IMR-90 (cell line): ENCODE results near the gene ASTN2. TPM values are rescaled to one million over a fixed set of nuclear protein-coding genes. Genes with fewer than 3 reads are reported as not detected.

ENCODE experiments used
- ATAC-seq: fragments of 200-7000 bp; cut with Tn5 transposase; 2 replicates; pipeline ENCODE4 v1.9.1; 2020; ENCODE audit warnings: low read depth, mild to moderate bottlenecking, moderate library complexity
- BruUV-seq: library from RNA; stranded (reverse); fragments of 400-500 nt; replicated peaks from 2 replicates; lab custom pipeline; 2021; lab: Mats Ljungman, UMichigan
- CTCF ChIA-PET: fragments of 300-600 bp; formaldehyde crosslinking; extraction: SDS; loops from one replicate; lab custom pipeline; 2021; ENCODE audit warnings: antibody characterized with exemption; lab: Yijun Ruan, JAX
- POLR2A ChIA-PET: fragments of 300-600 bp; sonication (Branson Sonifier 250); formaldehyde crosslinking; loops from one replicate; lab custom pipeline; 2022; ENCODE audit warnings: antibody characterized with exemption; ENCODE audit not compliant: unreplicated experiment; lab: Charles Lee
- DNase-seq: peaks from one replicate; pipeline ENCODE4 v3.0.0; 2013
- H2AFZ ChIP-seq: replicated peaks from 2 replicates; pipeline ENCODE3; 2013; ENCODE audit warnings: low read length, mild to moderate bottlenecking; ENCODE audit not compliant: poor library complexity
- H2AK5ac ChIP-seq: 2 replicates; pipeline ENCODE4 v1.6.1; 2013; ENCODE audit warnings: low read depth, low read length, inconsistent platforms
- H2AK9ac ChIP-seq: replicated peaks from 2 replicates; pipeline ENCODE3; 2013; ENCODE audit warnings: mild to moderate bottlenecking, low read depth, low read length, moderate library complexity; ENCODE audit not compliant: poor library complexity
- H2BK120ac ChIP-seq: 2 replicates; pipeline ENCODE4 v1.6.1; 2013; ENCODE audit warnings: low read depth, low read length, inconsistent platforms
- H2BK15ac ChIP-seq: 3 replicates; pipeline ENCODE4 v1.6.1; 2013; ENCODE audit warnings: low read depth, low read length, inconsistent platforms
- H2BK20ac ChIP-seq: 2 replicates; pipeline ENCODE4 v1.6.1; 2013; ENCODE audit warnings: low read depth, mild to moderate bottlenecking, inconsistent platforms, low read length, moderate library complexity
- H2BK5ac ChIP-seq: 2 replicates; pipeline ENCODE4 v1.6.1; 2013; ENCODE audit warnings: mild to moderate bottlenecking, low read depth, low read length, inconsistent platforms; ENCODE audit not compliant: poor library complexity, severe bottlenecking
- H3K14ac ChIP-seq: replicated peaks from 2 replicates; pipeline ENCODE4 v1.6.1; 2013; ENCODE audit warnings: low read depth, low read length, inconsistent platforms
- H3K18ac ChIP-seq: 2 replicates; pipeline ENCODE4 v1.6.1; 2013; ENCODE audit warnings: low read depth, low read length, control low read depth
- H3K23ac ChIP-seq: 2 replicates; pipeline ENCODE4 v1.6.1; 2013; ENCODE audit warnings: low read depth, low read length, inconsistent platforms
- H3K27ac ChIP-seq: 2 replicates; pipeline ENCODE4 v1.5.1; 2013; ENCODE audit warnings: mild to moderate bottlenecking, control low read depth, low read length; ENCODE audit not compliant: insufficient read depth
- H3K27me3 ChIP-seq: 2 replicates; pipeline ENCODE4 v1.6.1; 2013; ENCODE audit warnings: low read length; ENCODE audit not compliant: control insufficient read depth, insufficient read depth
- H3K36me3 ChIP-seq: 2 replicates; pipeline ENCODE4 v1.6.1; 2013; ENCODE audit warnings: low read length, mixed read lengths; ENCODE audit not compliant: control insufficient read depth, insufficient read depth
- H3K4ac ChIP-seq: 2 replicates; pipeline ENCODE4 v1.6.1; 2013; ENCODE audit warnings: low read depth, low read length, inconsistent platforms
- H3K4me1 ChIP-seq: 2 replicates; pipeline ENCODE4 v1.6.1; 2013; ENCODE audit warnings: low read length, mixed read lengths; ENCODE audit not compliant: control insufficient read depth, insufficient read depth
- H3K4me2 ChIP-seq: 2 replicates; pipeline ENCODE4 v1.6.1; 2013; ENCODE audit warnings: low read depth, mild to moderate bottlenecking, control low read depth, low read length, moderate library complexity
- H3K4me3 ChIP-seq: 2 replicates; pipeline ENCODE4 v1.5.1; 2013; ENCODE audit warnings: low read depth, mild to moderate bottlenecking, control low read depth, low read length, moderate library complexity; ENCODE audit not compliant: insufficient read depth
- H3K56ac ChIP-seq: 2 replicates; pipeline ENCODE4 v1.6.1; 2013; ENCODE audit warnings: low read length, inconsistent platforms; ENCODE audit not compliant: insufficient read depth; ENCODE audit errors: extremely low read depth
- H3K79me1 ChIP-seq, 2 experiments: 2 replicates each; pipeline ENCODE4 v1.6.1; 2013; ENCODE audit warnings: low read length in 2 of 2, inconsistent platforms in 1 of 2, low read depth in 1 of 2
- H3K9ac ChIP-seq: 2 replicates; pipeline ENCODE4 v1.6.1; 2013; ENCODE audit warnings: low read depth, low read length, control low read depth
- H3K9me1 ChIP-seq: 2 replicates; pipeline ENCODE4 v1.6.1; 2013; ENCODE audit warnings: low read length, inconsistent platforms; ENCODE audit not compliant: insufficient read depth
- H3K9me3 ChIP-seq: 2 replicates; pipeline ENCODE4 v1.6.1; 2013; ENCODE audit warnings: low read length; ENCODE audit not compliant: control insufficient read depth, insufficient read depth
- H4K20me1 ChIP-seq: 2 replicates; pipeline ENCODE4 v1.6.1; 2013; ENCODE audit warnings: low read length, inconsistent platforms; ENCODE audit not compliant: insufficient read depth
- H4K5ac ChIP-seq: 2 replicates; pipeline ENCODE4 v1.6.1; 2013; ENCODE audit warnings: mild to moderate bottlenecking, low read depth, low read length, control low read depth
- H4K8ac ChIP-seq, 2 experiments: 2 replicates each; pipeline ENCODE4 v1.6.1; 2013; ENCODE audit warnings: low read depth in 2 of 2, low read length in 2 of 2, control low read depth in 1 of 2, inconsistent platforms in 1 of 2
- H4K91ac ChIP-seq: 2 replicates; pipeline ENCODE4 v1.6.1; 2013; ENCODE audit warnings: low read depth, low read length, inconsistent platforms; ENCODE audit not compliant: insufficient read depth
- CTCF ChIP-seq: conservative IDR thresholded peaks from 2 replicates; pipeline ENCODE4 v1.5.1; 2012; ENCODE audit warnings: mild to moderate bottlenecking, low read depth, low read length, improper control_type of control experiment
- FOS ChIP-seq: fragments of 150-350 bp; IDR thresholded peaks from 2 replicates; pipeline ENCODE4 v1.6.1; 2016; ENCODE audit warnings: low read depth, low read length
- WGBS, 2 experiments: methylation state at CpG; one replicate each; pipeline versions ENCODE4 v1.1.5 to v1.1.7; 2013; ENCODE audit warnings: missing lambda C conversion rate in 2 of 2; ENCODE audit not compliant: insufficient read length in 1 of 2; ENCODE audit errors: extremely low coverage in 2 of 2; 5-methylcytosine and 5-hydroxymethylcytosine counted together
- dilution Hi-C: fragments of 300-500 bp; cut with HindIII; formaldehyde crosslinking; loops from one replicate; pipeline ENCODE4 v1.14.3; 2018; ENCODE audit warnings: low sequenced_read_pairs; ENCODE audit not compliant: unreplicated experiment
- in situ Hi-C: fragments of 300-500 bp; cut with MboI; formaldehyde crosslinking; loops from 3 replicates; pipeline ENCODE4 v1.14.3; 2019; ENCODE audit warnings: low sequenced_read_pairs, inconsistent platforms, mixed read lengths
- intact Hi-C: fragments of 100-400 bp; cut with micrococcal nuclease; formaldehyde crosslinking; loops from 2 replicates; pipeline ENCODE4 v1.10.0; 2022
- polyA plus RNA-seq, 3 experiments: library from polyadenylated mRNA; depleted of rRNA; stranded (reverse); fragments of >200 nt; gene quantifications; 2 replicates each; pipeline ENCODE4 v1.2.3, GENCODE V29; 2012; ENCODE audit warnings: low replicate concordance in 1 of 3
- total RNA-seq: library from RNA; depleted of rRNA; stranded (reverse); fragments of >200 nt; gene quantifications from 2 replicates; pipeline ENCODE4 v1.2.3, GENCODE V29; 2012
- TF ChIP-seq, protein P1 (sequence below): fragments of 150-350 bp; IDR thresholded peaks from 2 replicates; pipeline ENCODE4 v1.6.1; 2017; ENCODE audit warnings: mild to moderate bottlenecking, antibody characterized with exemption, low read length, low read depth

Gene ASTN2
- total and polyA plus RNA-seq, 2 of the 4 experiments (the other 2 are of a cell fraction) = 3.8 to 6.8 TPM

GRCh38 chr9:117180896-117181445 is 233.9 kb downstream of the ASTN2 start:
- Histone ChIP-seq H3K9ac (no peak overlapping the region), H4K5ac (no peak overlapping the region), H2BK20ac (no peak overlapping the region), H3K27me3 (no peaks in the 10 kb centered on the region), H3K36me3 (no peaks in the 10 kb centered on the region), H3K23ac (no peak overlapping the region), H3K9me1 (no peaks in the 10 kb centered on the region), H2BK15ac (no peak overlapping the region), H3K18ac (no peak overlapping the region), H3K56ac (no peak overlapping the region), H2BK120ac (no peak overlapping the region), H3K27ac (no peak overlapping the region), H3K4me2 (no peak overlapping the region), H3K4ac (no peak overlapping the region), H3K79me1 (no peaks in the 10 kb centered on the region), H3K4me3 (no peak overlapping the region), H3K4me1 (no peaks in the 10 kb centered on the region), H2AFZ (no peak overlapping the region), H4K91ac (no peak overlapping the region), H2AK9ac (no peak overlapping the region), H3K14ac (no peak overlapping the region), H2AK5ac (no peak overlapping the region), H2BK5ac (no peak overlapping the region), H4K20me1 (no peaks in the 10 kb centered on the region), H4K8ac (no peak overlapping the region), H3K9me3 (peaks cover 10% of the 10 kb centered on the region)
- no TSS peak for BruUV-seq
- CTCF ChIA-PET = no interaction called here
- no peak for DNase-seq
- no CpG with 5 or more reads among the region's 2 CpGs for WGBS, 2 experiments
- ATAC-seq = no peak
- intact Hi-C loops (no loop called here), dilution Hi-C loops (no loop called here), in situ Hi-C loops (no loop called here)
- TF ChIP-seq, protein P1, sequence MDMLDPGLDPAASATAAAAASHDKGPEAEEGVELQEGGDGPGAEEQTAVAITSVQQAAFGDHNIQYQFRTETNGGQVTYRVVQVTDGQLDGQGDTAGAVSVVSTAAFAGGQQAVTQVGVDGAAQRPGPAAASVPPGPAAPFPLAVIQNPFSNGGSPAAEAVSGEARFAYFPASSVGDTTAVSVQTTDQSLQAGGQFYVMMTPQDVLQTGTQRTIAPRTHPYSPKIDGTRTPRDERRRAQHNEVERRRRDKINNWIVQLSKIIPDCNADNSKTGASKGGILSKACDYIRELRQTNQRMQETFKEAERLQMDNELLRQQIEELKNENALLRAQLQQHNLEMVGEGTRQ = no peak
- TF ChIP-seq FOS (no peak), CTCF (no peak)
- POLR2A ChIA-PET = no interaction called here
